Stimulated activated CD8-positive, alpha-beta memory T cell treated with anti-CD3 and anti-CD28 coated beads, Interleukin-12 subunit alpha, Interleukin-12 subunit beta, amount 100 ng/mL, for 4 hours (primary cell): Measurements from ENCODE around the gene CDSN.
"Not testable (repeated sequence)": the region's sequence is repeated elsewhere in the genome, so short reads cannot be mapped to it uniquely, and the experiment has no call there.

Experiments
- DNase-seq: peaks from one replicate; pipeline ENCODE4 v3.0.0-alpha.2; 2020; ENCODE audit warnings: low read depth

Gene CDSN

GRCh38 chr6:31083742-31084354, 36.4 kb downstream of the CDSN start:
- DNase-seq: no peak

- no peak for DNase-seq
Measured at GRCh38 chr6:31081872-31082271, 38.4 kb downstream of the CDSN start.

- DNase-seq: peak; percentile 29
Measured at GRCh38 chr6:31079656-31080261, 40.5 kb downstream of the CDSN start.

- no peak for DNase-seq
Measured at GRCh38 chr6:31076611-31077010, 43.6 kb downstream of the CDSN start.

GRCh38 chr6:31075528-31075927, 44.7 kb downstream of the CDSN start:
- no peak for DNase-seq

- no peak for DNase-seq
Measured at GRCh38 chr6:31074401-31074800, 45.8 kb downstream of the CDSN start.

- DNase-seq: no peak
Measured at GRCh38 chr6:31070711-31071197, 49.5 kb downstream of the CDSN start.

GRCh38 chr6:31068669-31069340, 51.4 kb downstream of the CDSN start:
- peak; percentile 28 for DNase-seq

- not testable (repeated sequence) for DNase-seq
Measured at GRCh38 chr6:31067891-31068668, 52.2 kb downstream of the CDSN start.

GRCh38 chr6:31067028-31067427, 53.2 kb downstream of the CDSN start:
- not testable (repeated sequence) for DNase-seq

GRCh38 chr6:31065556-31065955, 54.7 kb downstream of the CDSN start:
- no peak for DNase-seq
